GM12878 (cell line): Measurements from ENCODE around the gene PRCP. TPM values are rescaled to one million over a fixed set of nuclear protein-coding genes. Genes with fewer than 3 reads are reported as not detected.
A peak's percentile ranks its signal among the peaks of the same experiment; 100 is the strongest.

Experiments
- ATAC-seq: fragments of 200-7000 bp; cut with Tn5 transposase; 3 replicates; pipeline ENCODE4 v1.9.1; 2020; ENCODE audit warnings: mild to moderate bottlenecking, moderate library complexity
- BruUV-seq: library from RNA; stranded (reverse); fragments of 400-500 nt; replicated peaks from 2 replicates; lab custom pipeline; 2021; lab: Mats Ljungman, UMichigan
- CTCF ChIA-PET: fragments of 300-600 bp; sonication (Branson Sonifier 250); formaldehyde crosslinking; extraction: SDS; loops from one replicate; lab custom pipeline; 2021; ENCODE audit warnings: inconsistent platforms; lab: Yijun Ruan, JAX
- POLR2A ChIA-PET: fragments of 350-600 bp; formaldehyde crosslinking; extraction: SDS; loops from one replicate; lab custom pipeline; 2021; ENCODE audit warnings: inconsistent platforms; lab: Charles Lee
- RAD21 ChIA-PET: fragments of 300-600 bp; sonication (Branson Sonifier 250); formaldehyde crosslinking; loops from one replicate; lab custom pipeline; 2023; ENCODE audit warnings: antibody characterized with exemption; ENCODE audit not compliant: unreplicated experiment; lab: Charles Lee
- SMC1A ChIA-PET: fragments of 300-600 bp; sonication (Branson Sonifier 250); formaldehyde crosslinking; loops from one replicate; lab custom pipeline; 2023; ENCODE audit not compliant: unreplicated experiment, uncharacterized antibody; lab: Charles Lee
- DNase-seq: peaks from one replicate; pipeline ENCODE4 v3.0.0-alpha.2; 2011; ENCODE audit warnings: low read depth, low spot score
- FAIRE-seq: peaks from 3 replicates; lab custom pipeline; 2011; peaks lifted over from hg19 to GRCh38; lab: Jason Lieb, UNC
- H2AFZ ChIP-seq: 2 replicates; pipeline ENCODE4 v1.6.0; 2011; ENCODE audit warnings: low read depth, low read length, control low read depth; ENCODE audit not compliant: control insufficient read depth
- H3K27ac ChIP-seq: 2 replicates; pipeline ENCODE4 v1.5.1; 2011; ENCODE audit warnings: control low read depth; ENCODE audit not compliant: control insufficient read depth, insufficient read depth
- H3K27me3 ChIP-seq, 2 experiments: replicated peaks in 1 of 2; 2 replicates each; pipeline versions ENCODE4 v1.6.0 to v1.6.1; 2011; ENCODE audit warnings: low read length in 1 of 2; ENCODE audit not compliant: control insufficient read depth in 2 of 2, insufficient read depth in 2 of 2
- H3K36me3 ChIP-seq, 2 experiments: 2 replicates each; pipeline ENCODE4 v1.5.1; 2011; ENCODE audit warnings: low read length in 1 of 2; ENCODE audit not compliant: control insufficient read depth in 2 of 2, insufficient read depth in 2 of 2
- H3K4me1 ChIP-seq: 2 replicates; pipeline ENCODE4 v1.6.1; 2011; ENCODE audit warnings: mild to moderate bottlenecking, low read length, moderate library complexity, mixed read lengths; ENCODE audit not compliant: control insufficient read depth, insufficient read depth
- H3K4me2 ChIP-seq: 2 replicates; pipeline ENCODE4 v1.6.0; 2011; ENCODE audit warnings: control low read depth; ENCODE audit not compliant: control insufficient read depth, insufficient read depth
- H3K4me3 ChIP-seq: fragments of 200-600 bp; sonication (generic); 2 replicates; pipeline ENCODE4 v1.5.1; 2016
- H3K79me2 ChIP-seq: 2 replicates; pipeline ENCODE4 v1.6.0; 2011; ENCODE audit warnings: low read length; ENCODE audit not compliant: control insufficient read depth, insufficient read depth
- H3K9ac ChIP-seq: 2 replicates; pipeline ENCODE4 v1.8.0; 2011; ENCODE audit warnings: low read length, control low read depth, mixed read lengths; ENCODE audit not compliant: control insufficient read depth, insufficient read depth
- H3K9me3 ChIP-seq: replicated peaks from 3 replicates; pipeline ENCODE4 v1.5.1; 2011; ENCODE audit warnings: mild to moderate bottlenecking, low read length; ENCODE audit not compliant: control insufficient read depth, insufficient read depth
- H4K20me1 ChIP-seq: 2 replicates; pipeline ENCODE4 v1.6.0; 2011; ENCODE audit not compliant: control insufficient read depth, insufficient read depth
- ESRRA ChIP-seq: IDR thresholded peaks from 2 replicates; pipeline ENCODE4 v1.6.1; 2012; ENCODE audit warnings: mild to moderate bottlenecking, low read length, improper control_type of control experiment
- LARP7 ChIP-seq: fragments of 450-650 bp; IDR thresholded peaks from 2 replicates; pipeline ENCODE4 v1.6.1; 2017; ENCODE audit warnings: mild to moderate bottlenecking
- NRF1 ChIP-seq: conservative IDR thresholded peaks from 2 replicates; pipeline ENCODE4 v1.6.1; 2011; ENCODE audit warnings: mild to moderate bottlenecking, low read depth, low read length, improper control_type of control experiment
- ZNF207 ChIP-seq: fragments of 450-650 bp; IDR thresholded peaks from 2 replicates; pipeline ENCODE4 v1.6.1; 2014; ENCODE audit warnings: antibody characterized with exemption, mild to moderate bottlenecking, borderline replicate concordance
- ZNF384 ChIP-seq: IDR thresholded peaks from 2 replicates; pipeline ENCODE4 v1.6.1; 2012; ENCODE audit warnings: low read depth, mild to moderate bottlenecking, low read length, improper control_type of control experiment, borderline replicate concordance
- WGBS: methylation state at CpG from one replicate; pipeline ENCODE4 v1.1.6; 2016; ENCODE audit warnings: low lambda C conversion rate; ENCODE audit not compliant: insufficient replicate concordance, insufficient coverage; ENCODE audit errors: missing lambda C conversion rate; 5-methylcytosine and 5-hydroxymethylcytosine counted together
- in situ Hi-C: fragments of 300-500 bp; cut with MboI; formaldehyde crosslinking; loops from 9 replicates; pipeline ENCODE4 v1.14.3; 2018; ENCODE audit warnings: mixed read lengths
- intact Hi-C: fragments of 100-400 bp; cut with micrococcal nuclease; formaldehyde crosslinking; loops from one replicate; pipeline ENCODE4 v1.14.2; 2022; ENCODE audit not compliant: unreplicated experiment
- polyA plus RNA-seq, 11 experiments: library from polyadenylated mRNA; depleted of rRNA in 4 of 11; unstranded in 6 of 11; stranded (reverse) in 5 of 11; fragments of >200 nt; fragmentation: Nextera tagmentation in 4 of 11; fragmentation: Illumina TruSeq in 1 of 11; extraction: Ambion mirVana in 4 of 11; extraction: Trizol in 1 of 11; gene quantifications; 1 replicate in 1 of 11; 2 replicates in 10 of 11; pipeline versions ENCODE4 v1.2.1 to v1.2.3, GENCODE V29; 2011 to 2016; ENCODE audit warnings: inconsistent platforms in 2 of 11, missing spikeins in 2 of 11, low read depth in 1 of 11
- total RNA-seq, 4 experiments: library from RNA; depleted of rRNA in 3 of 4; stranded (reverse); fragments of >200 nt in 3 of 4; fragmentation: Illumina TruSeq in 1 of 4; extraction: Trizol in 1 of 4; gene quantifications; 2 replicates each; pipeline versions ENCODE4 v1.2.1 to v1.2.3, GENCODE V29; 2013 to 2021
- TF ChIP-seq, protein P1 (sequence below): fragments of 450-650 bp; IDR thresholded peaks from 2 replicates; pipeline ENCODE4 v1.6.1; 2017; ENCODE audit warnings: borderline replicate concordance

The PRCP gene
- total and polyA plus RNA-seq, 10 of the 15 experiments (the other 5 are each of a cell fraction or from before 2014, with no cell fraction given) = 14.9 to 43.6 (median 20.0) TPM

DNA sequence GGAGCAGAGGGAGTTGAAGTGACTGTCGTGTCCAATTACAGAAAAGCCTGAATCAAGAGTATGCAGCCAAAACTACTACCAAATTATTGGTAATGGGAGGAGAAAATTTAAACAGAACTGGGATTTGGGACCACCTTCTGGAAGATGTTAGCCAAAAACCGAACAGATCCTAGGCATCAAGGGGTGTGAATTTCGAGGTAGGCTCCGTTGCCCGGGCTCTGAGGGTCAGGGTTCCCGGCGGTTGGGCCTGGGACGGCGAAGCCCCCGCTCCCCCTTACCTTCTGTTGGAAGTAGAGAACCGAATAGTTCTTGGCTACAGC is 313 bp downstream of the PRCP start:
- ChIA-PET POLR2A (interaction anchor here (0.7 to 3.5 kb wide), 14 partner anchors 8 to 386 kb away, joined by 3 to 22 read pairs (median 5); partner anchors contain the start of genes CCDC90B, PCF11 and RAB30), CTCF (interaction anchor here (0.6 to 7.0 kb wide), 9 partner anchors 10 to 382 kb away, joined by 3 to 72 read pairs (median 4); partner anchors contain the start of gene PCF11), RAD21 (interaction anchor here (0.6 to 3.5 kb wide), 15 partner anchors 8 to 386 kb away, joined by 3 to 33 read pairs (median 5); partner anchors contain the start of genes CCDC90B and PCF11), SMC1A (interaction anchor here (0.7 to 6.3 kb wide), 16 partner anchors 10 to 350 kb away, joined by 3 to 57 read pairs (median 5); partner anchors contain the start of gene RAB30)
- Histone ChIP-seq H3K4me2 (peak overlapping the region; percentile 93), H3K36me3 (no peaks in the 10 kb centered on the region), H3K9me3 (peaks cover 3% of the 10 kb centered on the region; the same call in 1 of the 3 replicates), H3K4me3 (peak overlapping the region; percentile 82), H3K27ac (peak overlapping the region; percentile 84), H4K20me1 (no peaks in the 10 kb centered on the region), H3K4me1 (peaks cover 21% of the 10 kb centered on the region), H3K9ac (peak overlapping the region; percentile 85), H2AFZ (peak overlapping the region; percentile 99), H3K79me2 (peaks cover 31% of the 10 kb centered on the region), H3K27me3 (no peaks in the 10 kb centered on the region)
- FAIRE-seq = no peak
- no peak for DNase-seq
- in situ Hi-C loops (loop anchor here (5.0 to 10.0 kb wide), 4 partner anchors 175 to 385 kb away; partner anchors contain the start of genes CCDC90B, PCF11 and RAB30), intact Hi-C loops (loop anchor here (1.0 to 5.0 kb wide), 5 partner anchors 33 to 386 kb away; partner anchors contain the start of genes ANKRD42, CCDC90B, PCF11 and RAB30)
- 1% methylated on average over 11 of the region's 11 CpGs for WGBS
- TSS peak; percentile 66 for BruUV-seq
- ATAC-seq = no peak
- TF ChIP-seq ZNF384 (no peak), ESRRA (no peak), ZNF207 (no peak), NRF1 (0 out of 2 replicates have a peak, but pooled peaks have one; percentile 0), LARP7 (no peak)
- TF ChIP-seq, protein P1, sequence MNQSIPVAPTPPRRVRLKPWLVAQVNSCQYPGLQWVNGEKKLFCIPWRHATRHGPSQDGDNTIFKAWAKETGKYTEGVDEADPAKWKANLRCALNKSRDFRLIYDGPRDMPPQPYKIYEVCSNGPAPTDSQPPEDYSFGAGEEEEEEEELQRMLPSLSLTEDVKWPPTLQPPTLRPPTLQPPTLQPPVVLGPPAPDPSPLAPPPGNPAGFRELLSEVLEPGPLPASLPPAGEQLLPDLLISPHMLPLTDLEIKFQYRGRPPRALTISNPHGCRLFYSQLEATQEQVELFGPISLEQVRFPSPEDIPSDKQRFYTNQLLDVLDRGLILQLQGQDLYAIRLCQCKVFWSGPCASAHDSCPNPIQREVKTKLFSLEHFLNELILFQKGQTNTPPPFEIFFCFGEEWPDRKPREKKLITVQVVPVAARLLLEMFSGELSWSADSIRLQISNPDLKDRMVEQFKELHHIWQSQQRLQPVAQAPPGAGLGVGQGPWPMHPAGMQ = no peak
